HTR-8/SVneo (cell line): ENCODE measurements around the gene SNRNP70.
A peak's percentile ranks its signal among the peaks of the same experiment; 100 is the strongest.
"Not testable (repeated sequence)": the region's sequence is repeated elsewhere in the genome, so short reads cannot be mapped to it uniquely, and the experiment has no call there.

Source experiments
- DNase-seq: peaks from one replicate; pipeline ENCODE4 v3.0.0; 2011; ENCODE audit warnings: low spot score, mixed read lengths; ENCODE audit not compliant: insufficient read length
- FAIRE-seq: peaks from 2 replicates; lab custom pipeline; 2011; peaks lifted over from hg19 to GRCh38; lab: Jason Lieb, UNC

The SNRNP70 gene

GRCh38 chr19:49085020-49085867 is at the start of gene SNRNP70:
Gene SNRNP70, plus strand, starts transcription at chr19:49085451. Its CDS starts 964 bp downstream, at chr19:49086415.
- DNase-seq (peak; percentile 99), FAIRE-seq (peak; percentile 96)

- FAIRE-seq, DNase-seq: not testable (repeated sequence)
Observed at GRCh38 chr19:49036815-49037214, 48.4 kb upstream of the SNRNP70 start, which contains the start of gene CGB1. Gene CGB1, minus strand, starts transcription at chr19:49036895. Its CDS starts 184 bp downstream, at chr19:49036711.

- DNase-seq, FAIRE-seq: not testable (repeated sequence)
Observed at GRCh38 chr19:49038111-49038510, 47.1 kb upstream of the SNRNP70 start.

GRCh38 chr19:49038557-49039276 is 46.5 kb upstream of the SNRNP70 start:
- FAIRE-seq, result peak; percentile 85
- not testable (repeated sequence) for DNase-seq

GRCh38 chr19:49039736-49040135 is 45.5 kb upstream of the SNRNP70 start:
- FAIRE-seq, result peak; percentile 9
- not testable (repeated sequence) for DNase-seq

- DNase-seq (no peak), FAIRE-seq (no peak)
Observed at GRCh38 chr19:49042177-49042576, 43.1 kb upstream of the SNRNP70 start.

- not testable (repeated sequence) for DNase-seq, FAIRE-seq
Observed at GRCh38 chr19:49042666-49043065, 42.6 kb upstream of the SNRNP70 start.

- DNase-seq, FAIRE-seq: not testable (repeated sequence)
Observed at GRCh38 chr19:49043548-49043947, 41.7 kb upstream of the SNRNP70 start, which contains the start of gene CGB5. Gene CGB5, plus strand, starts transcription at chr19:49043848. Its CDS starts 362 bp downstream, at chr19:49044210.

- not testable (repeated sequence) for FAIRE-seq, DNase-seq
Observed at GRCh38 chr19:49049011-49049410, 36.2 kb upstream of the SNRNP70 start, which contains the start of gene CGB8. Gene CGB8, minus strand, starts transcription at chr19:49049111. Its CDS starts 372 bp downstream, at chr19:49048739.

- DNase-seq, FAIRE-seq: not testable (repeated sequence)
Observed at GRCh38 chr19:49049834-49050233, 35.4 kb upstream of the SNRNP70 start.

- FAIRE-seq, result peak; percentile 48
- not testable (repeated sequence) for DNase-seq
Observed at GRCh38 chr19:49050376-49051033, 34.7 kb upstream of the SNRNP70 start.

- FAIRE-seq, result peak; percentile 55
Observed at GRCh38 chr19:49056101-49056901, 28.9 kb upstream of the SNRNP70 start.

GRCh38 chr19:49056902-49057596 is 28.2 kb upstream of the SNRNP70 start:
- DNase-seq, FAIRE-seq: not testable (repeated sequence)

More at GRCh38 chr19:49056101-49056901, 28.9 kb upstream of the SNRNP70 start:
- DNase-seq, result peak; percentile 85

- DNase-seq, result no peak
- FAIRE-seq, result peak; percentile 58
Observed at GRCh38 chr19:49057636-49058234, 27.5 kb upstream of the SNRNP70 start, which contains the start of gene CGB7. Gene CGB7, minus strand, starts transcription at chr19:49057749. Its CDS starts 2,374 bp downstream, at chr19:49055375.

- no peak for DNase-seq
- no peak for FAIRE-seq
Observed at GRCh38 chr19:49058562-49058961, 26.7 kb upstream of the SNRNP70 start.

- FAIRE-seq, result no peak
- DNase-seq, result no peak
Observed at GRCh38 chr19:49059053-49059452, 26.2 kb upstream of the SNRNP70 start.

- no peak for FAIRE-seq
- DNase-seq, result no peak
Observed at GRCh38 chr19:49061000-49061399, 24.3 kb upstream of the SNRNP70 start.

GRCh38 chr19:49061445-49061844 is 23.8 kb upstream of the SNRNP70 start:
- FAIRE-seq (no peak), DNase-seq (no peak)
